ENCODE results near the gene SOX2.

SOX2 gene

GRCh38 chr3:181699171-181699903 lies 12.4 kb upstream of the SOX2 start:
- TF ChIP-seq PPARA (CRISPR knock-in tag; IDR thresholded peaks at IDR 0.05; ENCODE audit: borderline replicate concordance) (no peak), SNAI2 (CRISPR knock-in tag; IDR thresholded peaks at IDR 0.05) (no peak), TSHZ2 (CRISPR knock-in tag; IDR thresholded peaks at IDR 0.05) (no peak), ZFP30 (CRISPR knock-in tag; IDR thresholded peaks at IDR 0.05) (no peak), TOX (CRISPR knock-in tag; IDR thresholded peaks at IDR 0.05; ENCODE audit: borderline replicate concordance) (no peak), POU6F1 (CRISPR knock-in tag; IDR thresholded peaks at IDR 0.05; ENCODE audit: borderline replicate concordance, low read depth) (no peak)
- no peak for ATAC-seq

GRCh38 chr3:181700168-181701087 lies 11.3 kb upstream of the SOX2 start:
- peak; percentile 96 for ATAC-seq
- TF ChIP-seq TOX (CRISPR knock-in tag; IDR thresholded peaks at IDR 0.05; ENCODE audit: borderline replicate concordance) (no peak), ZNF8 (CRISPR knock-in tag; IDR thresholded peaks at IDR 0.05) (no peak), SNAI2 (CRISPR knock-in tag; IDR thresholded peaks at IDR 0.05) (no peak), OSR1 (CRISPR knock-in tag; IDR thresholded peaks at IDR 0.05) (no peak)

GRCh38 chr3:181701096-181701495 lies 10.6 kb upstream of the SOX2 start:
- ATAC-seq: no peak
- no peak for TF ChIP-seq CSRNP3 (CRISPR knock-in tag; IDR thresholded peaks at IDR 0.05)
- TF ChIP-seq ARNTL (CRISPR knock-in tag; IDR thresholded peaks at IDR 0.05; ENCODE audit: borderline replicate concordance, low read depth): no peak
- TF ChIP-seq CSDC2 (CRISPR knock-in tag; IDR thresholded peaks at IDR 0.05): no peak
- no peak for TF ChIP-seq ZFP30 (CRISPR knock-in tag; IDR thresholded peaks at IDR 0.05)
- no peak for TF ChIP-seq ZFP3 (CRISPR knock-in tag; IDR thresholded peaks at IDR 0.05)
- TF ChIP-seq TSHZ2 (CRISPR knock-in tag; IDR thresholded peaks at IDR 0.05): no peak
- no peak for TF ChIP-seq BACH2 (CRISPR knock-in tag; IDR thresholded peaks at IDR 0.05; ENCODE audit: borderline replicate concordance)
- no peak for TF ChIP-seq SNAI2 (CRISPR knock-in tag; IDR thresholded peaks at IDR 0.05)
- TF ChIP-seq GLIS3 (CRISPR knock-in tag; IDR thresholded peaks at IDR 0.05): no peak
- TF ChIP-seq OSR1 (CRISPR knock-in tag; IDR thresholded peaks at IDR 0.05): no peak
- TF ChIP-seq ISL1 (CRISPR knock-in tag; IDR thresholded peaks at IDR 0.05): no peak
- no peak for TF ChIP-seq TOX (CRISPR knock-in tag; IDR thresholded peaks at IDR 0.05; ENCODE audit: borderline replicate concordance)
- TF ChIP-seq ZC3H10 (CRISPR knock-in tag; IDR thresholded peaks at IDR 0.05): no peak
- no peak for TF ChIP-seq RARB (CRISPR knock-in tag; IDR thresholded peaks at IDR 0.05)
- TF ChIP-seq PATZ1 (CRISPR knock-in tag; IDR thresholded peaks at IDR 0.05; ENCODE audit: borderline replicate concordance): no peak
